Colonic mucosa (tissue), 4 donors: ENCODE measurements around the gene TMEM42. TPM values are rescaled to one million over a fixed set of nuclear protein-coding genes. Genes with fewer than 3 reads are reported as not detected.

Experiments
- DNase-seq: peaks from one replicate; pipeline ENCODE4 v3.0.0-alpha.2; 2020
- H3K27ac ChIP-seq: fragments of 200-600 bp; one replicate; pipeline ENCODE4 v1.8.0; 2021
- H3K27me3 ChIP-seq: fragments of 200-600 bp; one replicate; pipeline ENCODE4 v1.8.0; 2021
- H3K36me3 ChIP-seq: fragments of 200-600 bp; one replicate; pipeline ENCODE4 v1.8.0; 2021
- H3K4me1 ChIP-seq: fragments of 200-600 bp; one replicate; pipeline ENCODE4 v1.8.0; 2021; ENCODE audit warnings: mild to moderate bottlenecking
- H3K4me3 ChIP-seq: fragments of 200-600 bp; one replicate; pipeline ENCODE4 v1.8.0; 2021
- H3K9ac ChIP-seq, 2 donors: one replicate each; pipeline ENCODE4 v1.7.0; 2013; ENCODE audit warnings: control low read depth in 2 of 2, low read depth in 2 of 2, low read length in 2 of 2
- H3K9me3 ChIP-seq: fragments of 200-600 bp; one replicate; pipeline ENCODE4 v1.8.0; 2021
- intact Hi-C: fragments of 100-400 bp; cut with DNase I; formaldehyde crosslinking; loops from one replicate; pipeline ENCODE4 v1.14.1; 2022
- total RNA-seq, 2 donors: library from RNA; stranded (reverse); fragmentation: NEBNext Ultra II Directional in 1 of 2; extraction: Animal tissue kit (Norgen Biotek cat#: 25700) in 1 of 2; gene quantifications; one replicate each; pipeline ENCODE4 v1.2.1, GENCODE V29; 2021
- TF ChIP-seq, protein P1 (sequence below): fragments of 200-600 bp; IDR thresholded peaks from one replicate; pipeline ENCODE4 v1.8.0; 2022; ENCODE audit warnings: antibody characterized with exemption, mild to moderate bottlenecking
- donor health status: healthy.
- donor health status: DM: no; HTN: no; CAD: no.
- donor health status: DM: no; HTN: no; CAD: no.

Gene TMEM42
- total RNA-seq, 2 donors from 2014 or later, result 7.3 to 10.0 TPM

- TF ChIP-seq, protein P1, sequence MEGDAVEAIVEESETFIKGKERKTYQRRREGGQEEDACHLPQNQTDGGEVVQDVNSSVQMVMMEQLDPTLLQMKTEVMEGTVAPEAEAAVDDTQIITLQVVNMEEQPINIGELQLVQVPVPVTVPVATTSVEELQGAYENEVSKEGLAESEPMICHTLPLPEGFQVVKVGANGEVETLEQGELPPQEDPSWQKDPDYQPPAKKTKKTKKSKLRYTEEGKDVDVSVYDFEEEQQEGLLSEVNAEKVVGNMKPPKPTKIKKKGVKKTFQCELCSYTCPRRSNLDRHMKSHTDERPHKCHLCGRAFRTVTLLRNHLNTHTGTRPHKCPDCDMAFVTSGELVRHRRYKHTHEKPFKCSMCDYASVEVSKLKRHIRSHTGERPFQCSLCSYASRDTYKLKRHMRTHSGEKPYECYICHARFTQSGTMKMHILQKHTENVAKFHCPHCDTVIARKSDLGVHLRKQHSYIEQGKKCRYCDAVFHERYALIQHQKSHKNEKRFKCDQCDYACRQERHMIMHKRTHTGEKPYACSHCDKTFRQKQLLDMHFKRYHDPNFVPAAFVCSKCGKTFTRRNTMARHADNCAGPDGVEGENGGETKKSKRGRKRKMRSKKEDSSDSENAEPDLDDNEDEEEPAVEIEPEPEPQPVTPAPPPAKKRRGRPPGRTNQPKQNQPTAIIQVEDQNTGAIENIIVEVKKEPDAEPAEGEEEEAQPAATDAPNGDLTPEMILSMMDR, result no peak
Observed at GRCh38 chr3:44894485-44894884, 32.8 kb downstream of the TMEM42 start.

DNA sequence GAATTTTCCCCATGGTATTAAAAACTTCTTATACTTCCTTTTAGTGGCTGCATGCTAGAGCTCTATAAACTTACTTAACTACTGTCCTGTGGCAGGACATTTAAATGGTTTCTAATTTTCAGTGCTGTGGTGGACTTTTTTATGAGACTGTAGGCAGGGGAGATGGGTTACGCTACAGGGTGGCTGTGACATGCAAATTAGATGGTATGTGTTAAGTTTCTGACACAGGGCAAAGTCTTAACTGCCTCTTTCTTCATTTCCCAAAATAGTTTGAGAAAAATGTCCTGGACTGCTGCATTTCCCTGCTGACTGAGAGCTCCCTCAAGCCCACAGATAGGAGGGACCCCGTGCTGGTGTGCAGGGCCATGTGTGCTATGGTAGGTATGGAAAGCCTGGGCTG is 34.7 kb downstream of the TMEM42 start:
- H3K27ac ChIP-seq, result no peak overlapping the region
- no peaks in the 10 kb centered on the region for H3K4me1 ChIP-seq
- H3K27me3 ChIP-seq, result no peaks in the 10 kb centered on the region
- no peaks in the 10 kb centered on the region for H3K9me3 ChIP-seq
- DNase-seq, result no peak
- intact Hi-C loops, result no loop called here
- no peak overlapping the region for H3K4me3 ChIP-seq
- H3K9ac ChIP-seq, result no peak overlapping the region
- no peaks in the 10 kb centered on the region for H3K36me3 ChIP-seq
- TF ChIP-seq, protein P1, result no peak

More at GRCh38 chr3:44894485-44894884, 32.8 kb downstream of the TMEM42 start:
- Histone ChIP-seq H3K4me1 (no peaks in the 10 kb centered on the region), H3K9me3 (no peaks in the 10 kb centered on the region), H3K36me3 (no peaks in the 10 kb centered on the region), H3K9ac (no peak overlapping the region), H3K27me3 (no peaks in the 10 kb centered on the region), H3K27ac (no peak overlapping the region), H3K4me3 (no peak overlapping the region)
- intact Hi-C loops, result no loop called here
- DNase-seq, result no peak

DNA sequence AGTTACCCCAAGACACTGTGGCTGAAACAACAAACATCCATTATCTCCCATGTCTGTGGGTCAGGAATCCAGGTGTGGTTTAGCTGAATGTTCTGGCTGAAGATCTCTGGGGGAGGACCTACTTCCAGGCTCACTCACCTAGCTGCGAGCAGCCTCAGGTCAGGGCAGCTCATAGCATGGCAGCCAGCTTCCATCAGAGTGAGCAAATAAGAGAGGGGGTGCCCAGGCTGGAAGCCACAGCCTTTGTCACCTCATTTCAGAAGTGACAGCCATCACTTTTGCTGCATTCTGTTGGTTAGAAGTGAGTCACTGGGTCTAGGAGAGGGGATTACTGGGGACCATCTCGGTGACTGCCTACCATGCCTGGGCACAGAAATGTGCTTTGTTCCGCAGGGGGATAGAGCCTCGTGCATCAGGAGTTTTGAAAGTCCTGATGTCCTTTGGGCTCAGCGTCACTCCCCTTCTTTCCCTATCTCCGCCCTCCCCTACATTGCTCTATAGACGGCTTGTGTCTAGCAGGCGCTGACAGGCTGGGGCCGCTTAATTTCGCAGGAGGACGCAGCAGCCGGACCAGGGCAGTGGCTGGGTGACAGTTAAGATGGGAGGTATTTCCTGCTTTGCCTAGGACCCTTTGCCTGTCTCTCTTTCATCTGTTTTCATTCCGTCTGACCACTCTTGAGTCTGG is 38.1 kb downstream of the TMEM42 start:
- Histone ChIP-seq H3K9me3 (no peaks in the 10 kb centered on the region), H3K36me3 (no peaks in the 10 kb centered on the region), H3K27me3 (no peaks in the 10 kb centered on the region), H3K27ac (no peak overlapping the region), H3K4me1 (no peaks in the 10 kb centered on the region), H3K4me3 (no peak overlapping the region), H3K9ac (no peak overlapping the region)
- DNase-seq, result no peak
- TF ChIP-seq, protein P1, result no peak
- intact Hi-C loops, result no loop called here

GRCh38 chr3:44902628-44903027 is 40.9 kb downstream of the TMEM42 start:
- intact Hi-C loops, result no loop called here
- DNase-seq, result no peak
- Histone ChIP-seq H3K4me1 (no peaks in the 10 kb centered on the region), H3K9me3 (no peaks in the 10 kb centered on the region), H3K9ac (no peak overlapping the region), H3K4me3 (no peak overlapping the region), H3K36me3 (no peaks in the 10 kb centered on the region), H3K27ac (no peak overlapping the region), H3K27me3 (no peaks in the 10 kb centered on the region)
- TF ChIP-seq, protein P1, result no peak

- Histone ChIP-seq H3K4me1 (no peaks in the 10 kb centered on the region), H3K36me3 (no peaks in the 10 kb centered on the region), H3K9ac (no peak overlapping the region), H3K27ac (no peak overlapping the region), H3K27me3 (no peaks in the 10 kb centered on the region), H3K4me3 (no peak overlapping the region), H3K9me3 (no peaks in the 10 kb centered on the region)
- intact Hi-C loops, result no loop called here
- TF ChIP-seq, protein P1, result no peak
- no peak for DNase-seq
Observed at GRCh38 chr3:44903314-44903713, 41.6 kb downstream of the TMEM42 start.
